GM19397 (cell line): ENCODE results near the gene CNTN6.

Experiments used
- ATAC-seq: cut with Tn5 transposase; IDR thresholded peaks from one replicate; pipeline ENCODE4 v1.9.1; 2021; ENCODE audit warnings: mild to moderate bottlenecking, moderate library complexity; ENCODE audit not compliant: unreplicated experiment

The CNTN6 gene

DNA sequence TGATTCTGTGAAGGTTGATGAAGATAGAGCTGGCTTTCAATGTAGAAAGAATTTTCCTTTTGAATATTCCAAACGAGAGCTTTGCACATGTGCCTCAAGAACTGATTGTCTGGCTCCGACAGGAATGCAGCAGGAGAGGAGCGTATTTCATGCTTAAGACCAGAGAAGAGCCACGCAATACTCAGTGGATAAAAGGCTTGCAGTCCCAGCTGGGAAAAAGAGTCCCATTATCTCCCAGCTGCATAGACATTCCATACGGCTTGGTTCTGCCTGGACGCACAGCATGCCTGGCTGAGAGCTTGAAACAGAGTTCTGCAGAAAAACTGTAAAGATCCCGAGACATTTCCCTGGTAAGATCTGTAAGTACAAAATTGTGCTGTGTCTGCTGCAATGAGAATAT, at the start of gene CNTN6:
Gene CNTN6, plus strand, starts transcription at position 254 of the 400 bp plus-strand sequence. CDS start 54,985 bp downstream, outside the sequence.
- ATAC-seq, result no peak

DNA sequence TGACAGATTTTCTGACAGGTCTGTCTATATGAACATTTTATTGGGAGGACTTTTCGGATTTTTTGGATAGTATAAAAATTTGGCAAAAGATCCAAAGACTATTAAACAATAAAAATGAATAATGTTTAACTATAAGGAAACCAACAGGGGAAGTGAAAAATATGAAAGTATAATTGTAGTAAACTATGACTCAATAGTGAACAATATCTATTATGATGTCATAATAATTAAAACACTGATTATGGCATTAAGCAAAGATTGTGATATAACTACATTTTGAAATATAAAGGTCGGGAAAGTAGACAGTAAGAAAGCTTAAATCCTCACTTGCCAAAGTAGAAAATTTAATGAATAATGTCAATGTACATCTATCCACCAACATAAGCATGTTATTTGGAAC, 44.3 kb upstream of the CNTN6 start:
- no peak for ATAC-seq

- ATAC-seq, result no peak
Observed at GRCh38 chr3:1055870-1056269, 37.0 kb upstream of the CNTN6 start.

DNA sequence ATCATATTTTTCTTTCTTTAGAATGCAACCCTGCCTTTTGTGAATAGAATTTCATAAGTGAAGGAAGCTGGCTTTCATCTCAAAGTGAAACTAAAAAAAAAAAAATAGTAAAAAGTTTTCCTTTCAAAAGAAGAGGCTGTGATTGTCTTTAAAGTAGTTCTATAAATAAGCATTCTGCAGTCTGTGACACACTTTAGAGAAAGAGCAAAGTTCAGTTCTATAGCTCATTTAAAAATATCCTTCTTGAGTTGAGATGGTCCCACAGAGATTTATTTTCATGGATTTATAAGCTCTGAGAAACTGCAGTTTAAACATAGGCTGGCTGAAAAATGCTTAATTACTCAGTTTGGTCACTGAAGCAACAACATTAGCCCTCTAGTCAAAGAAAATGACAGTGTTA, 36.1 kb upstream of the CNTN6 start:
- no peak for ATAC-seq

GRCh38 chr3:1057436-1057835, 35.4 kb upstream of the CNTN6 start:
- no peak for ATAC-seq

DNA sequence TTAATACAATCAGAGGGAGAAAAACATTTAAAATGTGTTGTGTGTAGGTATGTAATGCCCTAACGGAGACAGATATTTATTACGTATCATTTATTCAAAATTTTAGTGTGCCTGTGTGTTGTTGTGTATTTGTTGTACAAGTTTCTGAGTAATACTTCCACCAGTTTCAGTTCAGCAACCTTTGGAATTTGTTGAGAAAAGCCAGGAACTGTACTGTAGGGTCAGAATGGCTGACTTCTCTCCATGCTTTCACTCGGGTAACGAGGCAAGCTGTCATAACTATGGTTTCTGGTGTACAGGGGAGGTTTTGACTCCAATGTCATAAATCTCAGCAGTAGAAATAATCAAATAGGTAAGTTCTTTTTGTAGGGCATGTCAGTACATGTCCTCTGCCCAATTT, 23.8 kb upstream of the CNTN6 start:
- no peak for ATAC-seq

DNA sequence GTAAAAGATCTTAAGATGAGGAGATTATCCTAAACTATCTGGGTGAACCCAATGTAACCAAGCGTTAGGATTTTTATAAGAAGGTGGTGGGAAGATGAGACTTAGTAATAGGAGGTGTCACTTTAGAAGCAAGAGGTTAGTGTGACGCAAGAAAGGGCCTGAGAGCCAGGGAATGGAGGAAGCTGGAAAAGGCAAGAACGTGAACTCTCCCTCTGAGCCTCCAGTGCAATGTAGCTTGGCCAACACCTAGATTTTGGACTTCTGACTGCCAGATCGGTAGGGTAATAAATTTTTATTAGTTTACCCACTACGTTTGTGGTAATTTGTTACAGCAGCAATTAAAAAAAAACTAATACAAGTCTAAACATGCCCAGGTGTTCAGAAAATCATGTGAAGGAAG, 20.8 kb upstream of the CNTN6 start:
- no peak for ATAC-seq

DNA sequence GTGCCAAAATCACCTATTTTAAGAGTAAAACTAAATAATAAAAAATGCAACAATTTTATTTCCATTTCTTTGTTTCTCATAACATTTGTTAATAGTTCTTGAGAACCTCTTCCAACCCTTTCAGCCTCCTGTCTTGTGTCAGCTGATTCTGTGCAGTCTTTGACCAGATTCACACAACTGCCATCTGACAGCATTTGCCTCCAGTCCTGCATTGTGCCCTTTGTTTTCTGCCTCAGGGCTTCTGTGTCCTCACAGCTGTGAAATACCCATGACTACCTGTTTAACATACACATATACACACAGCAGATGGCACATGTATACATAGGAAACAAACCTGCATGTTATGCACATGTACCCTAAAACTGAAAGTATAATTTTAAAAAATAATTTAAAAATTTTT, 13.2 kb upstream of the CNTN6 start:
- ATAC-seq, result no peak

DNA sequence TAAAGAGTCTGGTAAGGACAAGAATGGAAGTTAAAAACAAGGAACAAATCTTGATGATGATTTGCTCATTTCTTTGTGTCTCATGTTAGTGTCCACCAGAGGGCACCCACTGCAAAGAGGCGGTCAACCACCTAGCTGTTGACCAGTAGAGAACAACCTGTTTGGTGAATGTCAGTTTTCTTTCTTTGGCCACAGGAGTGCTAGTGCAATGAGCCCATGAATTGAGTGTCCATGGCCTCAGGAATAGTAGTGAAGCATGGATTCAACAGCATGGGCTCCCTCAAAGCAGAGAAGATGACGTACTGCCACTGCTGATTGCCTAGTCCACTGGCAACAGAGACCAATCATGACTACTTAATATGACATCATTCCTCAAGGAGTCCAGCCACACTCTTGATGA, 10.7 kb upstream of the CNTN6 start:
- ATAC-seq, result no peak

GRCh38 chr3:1087066-1087560, 5.7 kb upstream of the CNTN6 start:
- ATAC-seq, result no peak

DNA sequence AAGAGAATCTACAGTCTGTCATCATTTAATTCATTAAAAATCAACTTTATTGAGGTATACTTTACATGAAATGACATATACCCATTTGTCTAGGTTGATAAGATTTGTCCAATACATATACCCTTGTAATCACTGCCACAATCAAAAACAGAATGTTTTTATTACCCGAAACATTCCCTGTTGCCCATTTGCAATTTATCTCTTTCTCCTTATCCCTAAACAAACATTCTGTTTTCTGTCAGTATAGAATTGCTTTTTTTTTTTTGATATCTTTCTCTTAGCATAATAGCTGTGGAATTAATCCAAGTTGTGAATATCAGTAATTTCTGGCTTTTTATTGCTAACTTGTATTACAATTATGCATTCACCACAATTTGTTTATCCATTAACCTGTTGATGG, 4.3 kb upstream of the CNTN6 start:
- no peak for ATAC-seq

DNA sequence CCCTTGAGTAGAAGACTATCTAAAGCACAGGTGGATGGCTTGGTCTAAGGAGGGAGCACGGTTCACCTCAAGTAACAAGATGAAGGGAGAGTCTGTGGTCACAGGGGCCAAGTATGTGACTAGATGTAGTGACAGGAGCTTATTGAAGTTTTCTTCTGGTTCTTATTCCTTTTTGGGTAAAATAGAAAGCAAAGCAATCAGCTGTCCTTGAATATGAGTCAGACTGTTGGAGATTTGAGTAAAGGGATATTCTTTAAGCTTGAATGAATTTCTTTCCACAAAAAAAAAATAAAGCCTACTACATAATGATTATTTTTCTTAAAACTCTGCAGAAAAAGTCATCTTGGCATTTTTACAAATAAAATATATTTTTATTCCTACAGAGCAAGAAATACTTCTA, 1.5 kb upstream of the CNTN6 start:
- no peak for ATAC-seq

DNA sequence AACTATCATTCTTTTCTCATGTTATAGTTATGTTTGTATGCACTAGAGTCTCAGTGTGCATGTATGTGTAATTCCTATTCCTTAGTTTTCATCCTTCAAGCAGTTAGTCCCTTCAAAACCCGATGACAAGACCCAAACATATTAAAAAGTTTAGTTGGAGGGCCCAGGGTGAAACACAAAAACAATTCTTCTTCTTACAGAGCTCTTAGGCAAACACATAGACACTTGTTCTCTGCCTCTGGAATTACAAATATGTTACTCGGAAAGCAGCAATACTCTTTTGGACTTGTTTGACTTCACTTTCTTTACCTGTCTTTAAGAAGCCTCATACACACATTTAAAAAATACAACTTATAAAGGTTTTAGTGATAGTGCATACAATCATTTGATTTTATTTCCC, 763 bp upstream of the CNTN6 start:
- no peak for ATAC-seq

GRCh38 chr3:1093217-1093616, 393 bp downstream of the CNTN6 start:
- no peak for ATAC-seq

- ATAC-seq, result no peak
Observed at GRCh38 chr3:1103525-1103924, 10.7 kb downstream of the CNTN6 start.

GRCh38 chr3:1117843-1118473, 25.1 kb downstream of the CNTN6 start:
- no peak for ATAC-seq

GRCh38 chr3:1131166-1131565, 38.3 kb downstream of the CNTN6 start:
- no peak for ATAC-seq

GRCh38 chr3:1135194-1135593, 42.4 kb downstream of the CNTN6 start:
- no peak for ATAC-seq

DNA sequence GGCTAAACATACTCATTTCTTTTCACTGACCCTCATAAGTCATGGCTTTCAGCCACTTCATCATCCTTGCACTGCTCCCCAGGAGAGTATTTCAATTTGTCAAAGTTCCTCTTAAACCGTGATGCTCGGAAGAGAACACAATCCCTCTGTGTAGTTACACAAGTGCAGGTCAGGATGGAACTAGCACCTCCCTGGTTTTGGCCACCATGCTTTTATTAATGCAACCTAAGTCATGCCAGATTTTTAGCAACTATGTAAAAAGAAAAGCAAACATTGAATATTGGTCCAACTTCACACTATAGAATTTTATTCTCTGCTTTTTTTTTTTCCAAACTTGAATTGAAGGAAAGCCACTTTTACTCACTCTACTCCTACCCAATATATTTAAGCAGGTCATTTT, 45.2 kb downstream of the CNTN6 start:
- ATAC-seq, result no peak

- ATAC-seq, result no peak
Observed at GRCh38 chr3:1139071-1139470, 46.2 kb downstream of the CNTN6 start.

GRCh38 chr3:1147326-1147725, 54.5 kb downstream of the CNTN6 start:
- ATAC-seq, result no peak

- ATAC-seq, result no peak
Observed at GRCh38 chr3:1147819-1148218, 55.0 kb downstream of the CNTN6 start.

DNA sequence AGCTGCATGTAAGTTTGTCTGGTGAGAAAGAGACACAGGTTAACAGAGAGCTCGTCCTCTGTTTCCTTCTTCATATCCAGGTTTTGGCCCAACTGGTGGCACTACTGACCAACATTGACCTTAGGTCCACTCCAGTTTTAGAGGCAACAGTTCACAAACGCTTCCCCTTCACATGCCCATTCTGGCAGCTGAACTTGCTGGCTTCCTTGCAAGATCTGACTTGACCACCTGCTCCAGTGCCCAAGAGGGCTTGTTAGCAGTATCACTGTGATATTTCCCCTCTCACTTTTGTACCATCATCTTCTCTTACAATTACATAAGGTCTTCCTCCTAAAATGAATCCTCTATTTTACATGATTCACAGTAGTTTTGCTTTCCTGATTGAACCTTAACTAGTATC, 71.3 kb downstream of the CNTN6 start:
- ATAC-seq, result no peak
